Fibroblast of gingiva (primary cell): Measurements from ENCODE around the gene COL16A1.
A peak's percentile ranks its signal among the peaks of the same experiment; 100 is the strongest.

Experiments
- DNase-seq: peaks from one replicate; pipeline ENCODE4 v3.0.0-alpha.2; 2011; ENCODE audit warnings: low read depth

COL16A1 gene

DNA sequence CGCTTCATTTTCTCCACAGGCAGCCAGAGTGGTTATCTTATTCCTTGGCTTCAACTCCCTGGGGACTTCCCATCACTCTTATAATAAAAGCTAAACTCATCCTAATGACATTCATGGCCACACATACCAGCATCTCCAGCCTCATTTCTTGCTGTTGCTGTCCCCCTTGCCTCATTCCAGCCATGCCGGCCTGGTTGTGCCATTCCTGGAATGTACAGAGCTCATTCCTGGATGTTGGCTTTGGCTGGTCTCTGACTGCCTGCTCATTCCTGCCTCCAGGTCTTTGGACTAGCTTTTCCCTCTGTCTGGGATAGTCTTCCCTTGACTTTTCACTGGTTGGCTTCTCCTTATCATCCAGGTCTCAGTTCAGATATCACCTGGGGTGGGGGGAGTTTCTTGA, 56.7 kb downstream of the COL16A1 start:
- DNase-seq = peak; percentile 51

DNA sequence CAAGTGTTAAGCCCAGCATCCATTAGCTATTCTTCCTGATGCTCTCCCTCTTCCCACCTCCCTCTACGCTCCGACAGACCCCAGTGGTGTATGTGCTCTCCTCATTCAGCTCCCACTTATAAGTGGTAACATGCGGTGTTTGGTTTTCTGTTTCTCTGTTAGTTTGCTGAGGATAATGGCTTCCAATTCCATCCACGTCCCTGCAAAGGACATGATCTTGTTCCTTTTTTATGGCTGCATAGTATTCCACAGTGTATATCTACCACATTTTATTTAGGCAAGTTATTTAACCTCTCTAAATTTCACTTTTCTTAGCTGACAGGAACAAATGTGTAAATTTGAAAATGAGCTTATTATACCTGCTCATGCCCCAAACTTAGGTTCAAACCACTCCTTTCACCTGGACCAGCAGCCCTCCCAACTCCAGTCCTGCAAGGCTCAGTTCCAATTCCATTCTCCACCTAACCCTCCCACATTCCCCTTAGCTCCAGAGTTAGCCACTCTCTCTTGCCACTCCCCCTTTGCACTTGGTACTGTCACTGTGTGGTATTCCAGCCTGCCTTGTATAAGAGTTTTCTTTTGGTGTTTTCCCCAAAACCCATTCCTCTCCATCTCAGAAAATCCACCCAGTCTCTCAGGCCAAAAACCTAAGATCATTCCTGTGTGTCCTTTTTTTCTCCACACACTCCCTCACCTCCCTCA, 57.4 kb downstream of the COL16A1 start:
- DNase-seq = no peak

DNA sequence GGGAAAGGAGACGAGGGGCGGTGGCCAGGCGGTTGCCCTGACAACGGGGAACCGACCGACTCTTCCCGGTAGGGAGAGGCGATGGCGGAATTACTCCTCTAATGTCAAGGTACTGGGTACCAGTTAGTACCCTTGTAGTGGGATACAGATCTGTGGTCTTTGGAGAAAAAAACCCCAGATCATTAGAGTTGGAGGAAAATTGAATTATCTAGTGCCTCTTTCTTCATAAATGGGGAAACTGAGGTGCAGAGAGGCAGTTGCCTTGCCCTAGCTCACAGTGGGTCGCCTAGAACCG, 58.6 kb downstream of the COL16A1 start:
- no peak for DNase-seq

GRCh38 chr1:31644560-31645273, 59.1 kb downstream of the COL16A1 start, which contains the start of gene PEF1:
Gene PEF1, minus strand, starts transcription at chr1:31644876. Its CDS starts 12 bp downstream, at chr1:31644864.
- DNase-seq = peak; percentile 97

DNA sequence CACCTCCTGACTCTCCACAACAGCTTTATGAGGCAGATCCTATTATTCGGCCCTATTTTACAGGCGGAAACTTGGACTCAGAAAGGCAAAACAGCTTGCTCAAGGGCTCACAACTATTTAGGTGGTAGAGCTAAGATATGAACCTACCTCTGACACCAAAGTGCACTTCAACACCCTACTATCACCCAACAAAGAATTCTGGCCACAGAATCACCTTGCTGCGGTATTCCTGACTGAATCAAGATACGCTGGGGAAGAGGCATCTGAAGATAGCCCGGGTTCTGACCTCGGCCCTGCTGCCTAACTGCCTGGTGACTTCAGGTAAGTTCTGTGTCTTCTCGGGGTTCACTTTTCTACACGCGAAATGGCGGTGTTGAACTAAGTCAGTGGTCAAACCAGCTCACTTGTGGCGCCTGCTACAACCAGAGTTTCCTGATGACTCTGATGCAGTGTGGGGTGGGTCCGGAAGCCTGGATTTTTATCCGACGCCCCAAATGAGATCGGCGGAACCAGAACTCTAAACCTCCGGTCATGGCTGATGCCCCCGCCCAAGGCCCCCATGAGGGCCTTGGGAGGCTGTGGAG, 59.7 kb downstream of the COL16A1 start:
- DNase-seq = no peak

DNA sequence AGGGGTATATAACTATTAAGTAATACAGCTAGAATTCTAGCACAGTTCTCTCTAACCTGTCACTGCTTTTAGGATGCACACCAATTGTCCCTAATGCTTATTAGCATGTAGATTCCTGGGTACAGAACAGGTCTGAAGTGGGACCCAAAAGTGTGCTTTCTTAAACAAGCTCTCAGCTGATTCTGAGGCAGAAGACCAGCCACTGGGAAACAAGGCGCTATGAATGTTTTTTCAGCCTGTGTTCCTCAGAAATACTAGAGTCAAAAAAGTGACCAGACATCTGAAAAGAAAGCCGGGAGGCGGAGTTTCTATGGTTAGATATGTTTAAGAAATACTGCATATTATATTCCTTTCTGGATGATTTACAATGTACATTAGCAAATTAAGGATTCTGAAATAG, 60.9 kb downstream of the COL16A1 start:
- no peak for DNase-seq

GRCh38 chr1:31642366-31642765, 61.5 kb downstream of the COL16A1 start:
- no peak for DNase-seq

DNA sequence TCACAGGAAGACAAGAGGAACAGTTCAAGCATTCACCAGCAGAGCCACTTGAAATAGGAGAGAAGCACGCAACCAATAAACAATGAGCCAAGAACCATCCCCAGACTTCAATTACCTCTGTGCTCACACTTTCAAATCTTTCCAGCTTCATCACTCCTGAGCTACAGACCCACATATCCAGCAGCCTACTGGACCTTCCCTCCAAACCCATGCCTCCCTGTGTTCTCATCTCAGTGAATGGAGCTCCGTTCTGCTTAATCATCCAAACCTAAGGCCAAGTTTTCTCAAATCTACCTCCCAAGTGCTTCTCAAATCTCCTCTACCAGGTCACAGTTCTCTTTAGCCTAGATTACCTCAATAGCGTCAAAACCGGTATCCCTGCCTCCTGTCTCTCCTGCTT, 62.9 kb downstream of the COL16A1 start:
- no peak for DNase-seq

- no peak for DNase-seq
These were observed 63.6 kb downstream of the COL16A1 start for GRCh38 chr1:31640179-31640578.

GRCh38 chr1:31639543-31639942, 64.3 kb downstream of the COL16A1 start:
- peak; percentile 56 for DNase-seq

DNA sequence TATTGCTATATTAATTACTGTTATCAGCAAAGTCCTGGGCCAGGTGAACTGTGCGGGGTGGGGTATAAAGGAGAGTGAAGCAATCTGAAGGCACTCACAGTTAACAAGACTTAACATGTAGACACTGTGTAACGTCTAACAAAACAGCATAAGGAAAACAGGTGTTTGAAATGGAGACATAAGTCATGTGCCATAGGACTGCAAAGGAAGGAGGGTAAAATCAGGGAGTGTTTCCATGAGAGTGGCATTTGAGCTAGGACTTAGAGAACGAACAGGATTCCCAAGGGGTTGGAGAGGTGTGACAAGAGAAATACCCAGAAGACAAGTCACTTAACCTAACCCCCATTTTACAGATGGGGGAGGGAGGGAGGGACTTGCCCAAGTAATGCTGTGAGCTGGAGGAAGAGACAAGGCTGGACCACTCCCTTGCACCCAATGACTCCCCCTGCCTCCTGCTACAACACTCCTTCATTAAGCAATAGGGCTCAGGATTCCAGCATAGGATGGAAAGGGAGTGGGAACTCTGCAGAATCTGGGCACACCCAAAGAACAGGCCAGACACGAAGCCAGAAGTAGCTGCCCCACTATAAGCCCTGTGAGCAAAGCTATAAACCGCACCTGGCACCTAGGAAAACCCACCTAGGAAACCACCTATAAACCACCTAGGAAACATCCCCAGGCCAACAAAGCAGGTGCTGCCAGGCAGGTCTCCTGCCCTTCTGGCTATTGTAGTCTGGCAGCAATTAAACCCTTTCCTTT, 65.7 kb downstream of the COL16A1 start:
- no peak for DNase-seq

DNA sequence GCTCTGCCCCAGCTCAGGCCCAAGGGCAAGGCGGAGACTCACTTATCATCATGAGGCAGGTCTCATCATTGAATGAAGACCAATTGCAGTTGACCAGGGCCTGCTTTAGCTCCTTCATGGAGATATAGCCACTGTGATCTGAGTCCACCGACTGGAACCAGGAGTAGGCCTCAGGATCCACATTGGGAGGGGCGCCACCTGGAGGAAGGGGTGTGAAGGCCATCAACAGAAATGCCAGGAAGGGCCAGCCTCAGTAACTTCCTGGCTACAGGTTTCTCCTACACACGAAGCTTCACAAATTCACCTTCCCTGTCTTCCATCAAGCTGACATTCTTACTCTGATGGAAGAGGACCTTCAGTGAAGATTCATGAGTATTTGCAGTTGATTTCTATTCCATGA, 70.7 kb downstream of the COL16A1 start:
- no peak for DNase-seq

GRCh38 chr1:31632649-31633048, 71.2 kb downstream of the COL16A1 start:
- DNase-seq = no peak

- DNase-seq = no peak
These were observed 74.8 kb downstream of the COL16A1 start for GRCh38 chr1:31628931-31629556.

- no peak for DNase-seq
These were observed 75.8 kb downstream of the COL16A1 start for GRCh38 chr1:31627930-31628559.

- no peak for DNase-seq
These were observed 76.4 kb downstream of the COL16A1 start for GRCh38 chr1:31627301-31627929.

DNA sequence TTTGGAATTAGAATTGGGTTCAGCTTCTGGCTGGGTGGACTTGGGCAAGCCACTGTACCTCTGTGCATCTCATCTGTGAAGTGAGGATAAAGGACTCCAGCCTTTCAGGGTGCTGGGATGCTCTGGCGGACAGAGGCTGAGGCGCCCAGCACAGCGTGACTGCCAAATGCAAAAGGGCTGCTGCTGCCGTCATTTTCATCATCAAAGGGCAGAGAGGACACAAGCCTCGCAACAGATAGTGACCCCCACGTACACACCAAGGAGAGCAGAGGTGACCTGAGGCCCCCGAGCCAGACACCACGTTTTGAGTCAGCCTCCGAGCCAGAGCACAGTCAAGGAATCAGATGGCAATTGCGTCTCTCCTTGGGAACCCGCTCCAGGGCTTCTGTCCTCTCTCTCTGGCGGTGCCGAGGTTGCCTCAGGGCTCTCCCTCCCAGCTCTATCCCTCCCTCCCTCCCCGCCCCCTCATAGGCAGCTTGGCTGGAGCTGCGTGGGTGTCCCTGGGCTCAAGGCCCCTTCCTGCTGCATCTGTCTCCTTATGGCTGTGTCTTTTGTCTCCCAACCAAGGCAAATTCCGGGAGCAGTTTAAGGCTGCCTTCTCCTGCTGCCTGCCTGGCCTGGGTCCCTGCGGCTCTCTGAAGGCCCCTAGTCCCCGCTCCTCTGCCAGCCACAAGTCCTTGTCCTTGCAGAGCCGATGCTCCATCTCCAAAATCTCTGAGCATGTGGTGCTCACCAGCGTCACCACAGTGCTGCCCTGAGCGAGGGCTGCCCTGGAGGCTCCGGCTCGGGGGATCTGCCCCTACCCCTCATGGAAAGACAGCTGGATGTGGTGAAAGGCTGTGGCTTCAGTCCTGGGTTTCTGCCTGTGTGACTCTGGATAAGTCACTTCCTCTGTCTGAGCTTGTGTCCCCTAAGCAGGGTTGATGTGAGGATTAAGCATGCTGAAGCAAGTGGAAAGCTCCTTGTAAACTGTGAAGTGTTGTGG, 77.3 kb downstream of the COL16A1 start:
- peak; percentile 51 for DNase-seq

DNA sequence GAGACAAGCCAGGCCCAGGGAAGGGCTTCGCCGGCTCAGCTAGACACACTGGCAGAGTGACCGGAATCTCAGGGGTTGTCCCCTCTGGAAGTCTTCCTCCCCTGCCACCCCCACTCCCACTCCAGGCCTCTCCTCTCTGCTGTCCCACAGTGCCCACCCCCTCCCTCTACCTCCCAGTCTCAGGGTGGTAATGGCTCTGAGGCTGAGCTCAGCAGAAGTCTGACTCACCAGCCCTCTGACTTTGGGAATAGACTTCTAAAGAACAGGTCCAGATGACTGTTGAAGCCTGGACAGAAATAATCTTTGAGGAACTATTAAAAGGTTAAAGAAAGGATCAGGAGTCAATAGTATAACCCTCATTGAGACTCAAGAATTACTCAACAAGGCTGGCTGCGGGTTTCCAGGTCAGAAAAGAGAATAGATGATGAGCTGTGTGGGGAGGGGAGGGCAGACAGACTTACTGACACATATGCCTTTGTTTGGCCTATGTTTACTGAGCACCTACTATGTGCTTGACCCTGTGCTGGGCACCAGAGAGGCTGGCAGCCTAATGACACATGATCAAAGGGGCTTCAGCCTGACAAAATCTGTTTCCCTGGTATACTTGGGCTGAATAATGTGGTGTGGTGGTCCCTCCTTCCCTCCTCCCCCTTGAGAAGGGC, 78.1 kb downstream of the COL16A1 start:
- no peak for DNase-seq

DNA sequence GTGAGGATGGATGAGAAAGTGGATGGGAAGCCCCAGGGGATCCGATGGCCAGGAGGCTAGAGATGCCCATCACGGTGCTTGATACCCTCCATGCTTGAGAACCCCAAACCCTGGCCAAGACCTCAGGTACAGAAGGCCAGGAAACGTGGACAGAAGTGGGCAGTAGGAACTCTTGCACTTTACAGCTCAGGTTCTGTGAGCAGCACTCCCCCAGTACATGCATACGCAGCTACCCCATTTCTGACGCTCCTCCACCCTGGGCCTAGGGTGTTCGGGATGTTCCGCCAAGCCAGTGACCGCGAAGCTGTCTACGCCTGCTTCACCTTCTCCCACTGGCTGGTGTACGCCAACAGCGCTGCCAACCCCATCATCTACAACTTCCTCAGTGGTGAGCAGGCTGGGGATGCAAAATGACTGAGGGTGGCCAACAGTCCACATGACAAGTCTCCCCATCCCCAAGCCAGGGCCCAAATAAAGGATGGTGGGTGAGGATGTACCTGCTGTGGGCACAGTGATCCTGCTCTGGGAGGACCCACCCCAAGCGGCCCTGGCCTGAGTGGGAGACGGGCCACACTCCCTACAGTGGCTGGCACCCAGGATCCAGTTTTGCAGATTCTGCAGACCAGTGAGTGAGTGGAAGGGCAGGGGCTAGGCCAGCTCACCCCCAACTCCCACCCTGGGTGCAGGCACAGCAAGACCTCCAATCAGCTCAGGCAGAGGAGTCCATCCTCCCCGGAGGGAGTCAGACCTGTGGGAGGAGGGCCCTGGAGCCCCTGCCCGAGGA, 78.9 kb downstream of the COL16A1 start:
- DNase-seq = no peak
